HG03460 (cell line): Measurements from ENCODE around the gene JMJD1C.
"Not testable (repeated sequence)": the region's sequence is repeated elsewhere in the genome, so short reads cannot be mapped to it uniquely, and the experiment has no call there.

Experiments used
- ATAC-seq: cut with Tn5 transposase; IDR thresholded peaks from one replicate; pipeline ENCODE4 v1.9.1; 2021; ENCODE audit not compliant: unreplicated experiment

JMJD1C gene

GRCh38 chr10:63197344-63198092, 268.3 kb downstream of the JMJD1C start:
- ATAC-seq = no peak

- ATAC-seq = no peak
These were observed 273.0 kb downstream of the JMJD1C start for GRCh38 chr10:63192826-63193225.

- no peak for ATAC-seq
These were observed 290.2 kb downstream of the JMJD1C start for GRCh38 chr10:63175534-63175933.

- ATAC-seq = peak; percentile 99
These were observed 292.1 kb downstream of the JMJD1C start for GRCh38 chr10:63173468-63174232.

GRCh38 chr10:63171926-63172325, 293.9 kb downstream of the JMJD1C start:
- no peak for ATAC-seq

- no peak for ATAC-seq
These were observed 294.4 kb downstream of the JMJD1C start for GRCh38 chr10:63171255-63171855.

- ATAC-seq = no peak
These were observed 296.2 kb downstream of the JMJD1C start for GRCh38 chr10:63169624-63170023.

- ATAC-seq = no peak
These were observed 296.8 kb downstream of the JMJD1C start for GRCh38 chr10:63168821-63169462.

GRCh38 chr10:63166742-63167258, 299.0 kb downstream of the JMJD1C start:
- ATAC-seq = peak; percentile 52

GRCh38 chr10:63165249-63165648, 300.5 kb downstream of the JMJD1C start:
- no peak for ATAC-seq

GRCh38 chr10:63164166-63164623, 301.6 kb downstream of the JMJD1C start:
- ATAC-seq = no peak

- ATAC-seq = no peak
These were observed 304.2 kb downstream of the JMJD1C start for GRCh38 chr10:63161592-63161991.

- peak; percentile 74 for ATAC-seq
These were observed 307.7 kb downstream of the JMJD1C start for GRCh38 chr10:63157845-63158624.

- ATAC-seq = no peak
These were observed 309.5 kb downstream of the JMJD1C start for GRCh38 chr10:63156236-63156635.

GRCh38 chr10:63155388-63156020, 310.3 kb downstream of the JMJD1C start:
- no peak for ATAC-seq

- no peak for ATAC-seq
These were observed 311.0 kb downstream of the JMJD1C start for GRCh38 chr10:63154546-63155387.

- ATAC-seq = not testable (repeated sequence)
These were observed 311.8 kb downstream of the JMJD1C start for GRCh38 chr10:63153868-63154545.

- no peak for ATAC-seq
These were observed 315.0 kb downstream of the JMJD1C start for GRCh38 chr10:63150745-63151144.
